ENCODE data around the gene ZXDC.

Gene ZXDC

DNA sequence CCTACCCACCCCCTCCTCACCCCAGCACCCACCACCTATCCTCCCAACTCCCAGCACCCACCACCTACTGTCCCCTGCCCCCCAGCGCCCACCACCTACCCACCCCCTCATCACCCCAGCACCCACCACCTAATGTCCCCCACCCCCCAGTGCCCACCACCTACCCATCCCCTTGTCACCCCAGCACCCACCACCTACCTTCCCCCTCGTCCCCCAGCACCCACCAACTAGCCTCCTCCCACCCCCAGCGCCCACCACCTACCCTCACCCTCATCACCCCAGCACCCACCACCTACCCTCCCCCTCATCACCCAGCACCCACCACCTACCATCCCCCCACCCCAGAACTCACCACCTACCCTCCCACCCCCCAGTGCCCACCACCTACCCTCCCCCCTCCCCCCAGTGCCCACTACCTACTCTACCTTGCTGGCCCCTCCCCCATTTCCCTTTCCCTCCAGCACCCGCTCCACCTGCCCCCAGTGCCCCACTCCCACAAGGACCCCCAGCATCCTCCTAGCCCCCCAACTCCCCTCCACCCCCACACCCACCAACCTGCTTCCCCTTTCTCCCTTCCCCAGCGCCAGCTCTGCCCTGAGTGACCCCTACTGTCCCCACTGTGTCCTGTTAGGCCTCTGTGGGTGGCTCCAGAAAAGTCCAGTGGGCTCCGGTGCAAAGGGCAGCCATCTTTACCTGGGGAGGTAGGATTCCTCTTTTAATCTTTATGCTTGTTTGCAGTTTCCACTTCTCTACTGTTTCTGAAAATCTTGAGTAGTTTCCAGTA lies 40.7 kb upstream of the ZXDC start:
- H3K36me3 Mint-ChIP-seq (ENCODE audit: low read depth), result no peaks in the 10 kb centered on the region
- H3K27ac Mint-ChIP-seq, result no peak overlapping the region
- H3K27me3 Mint-ChIP-seq, result no peaks in the 10 kb centered on the region
- H3K4me1 Mint-ChIP-seq (ENCODE audit: low read depth), result no peaks in the 10 kb centered on the region
- no peak overlapping the region for H3K4me3 Mint-ChIP-seq
- H3K9me3 Mint-ChIP-seq, result no peaks in the 10 kb centered on the region

DNA sequence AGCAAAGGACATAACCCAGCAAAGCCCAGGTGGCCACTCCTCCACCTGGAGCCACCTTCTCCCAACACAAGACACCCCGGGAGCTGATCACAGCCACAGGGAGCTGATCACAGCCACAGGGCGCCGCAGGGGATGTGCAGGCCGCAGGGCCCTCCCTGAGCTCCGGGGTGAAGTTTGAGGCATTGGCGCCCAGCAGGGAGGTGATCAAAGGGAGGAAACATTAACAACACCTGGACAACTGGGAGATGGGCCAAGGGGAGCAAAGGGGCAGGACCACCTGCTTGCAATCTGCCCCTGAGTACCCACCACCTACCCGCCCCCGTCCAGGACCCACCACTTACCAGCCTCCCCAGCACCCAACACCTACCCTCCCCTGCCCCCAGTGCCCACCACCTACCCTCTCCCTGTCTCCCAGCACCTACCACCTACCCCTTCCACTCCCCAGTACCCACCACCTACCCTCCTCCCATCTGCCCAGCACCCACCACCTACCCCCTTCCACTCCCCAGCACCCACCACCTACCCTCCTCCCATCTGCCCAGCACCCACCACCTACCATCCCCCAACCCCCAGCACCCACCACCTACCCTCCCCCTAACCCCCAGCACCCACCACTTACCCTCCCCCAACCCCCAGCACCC lies 39.5 kb upstream of the ZXDC start:
- no peak overlapping the region for H3K4me3 Mint-ChIP-seq
- H3K27ac Mint-ChIP-seq, result no peak overlapping the region
- H3K9me3 Mint-ChIP-seq, result no peaks in the 10 kb centered on the region
- no peaks in the 10 kb centered on the region for H3K4me1 Mint-ChIP-seq (ENCODE audit: low read depth)
- H3K36me3 Mint-ChIP-seq (ENCODE audit: low read depth), result no peaks in the 10 kb centered on the region
- no peaks in the 10 kb centered on the region for H3K27me3 Mint-ChIP-seq

DNA sequence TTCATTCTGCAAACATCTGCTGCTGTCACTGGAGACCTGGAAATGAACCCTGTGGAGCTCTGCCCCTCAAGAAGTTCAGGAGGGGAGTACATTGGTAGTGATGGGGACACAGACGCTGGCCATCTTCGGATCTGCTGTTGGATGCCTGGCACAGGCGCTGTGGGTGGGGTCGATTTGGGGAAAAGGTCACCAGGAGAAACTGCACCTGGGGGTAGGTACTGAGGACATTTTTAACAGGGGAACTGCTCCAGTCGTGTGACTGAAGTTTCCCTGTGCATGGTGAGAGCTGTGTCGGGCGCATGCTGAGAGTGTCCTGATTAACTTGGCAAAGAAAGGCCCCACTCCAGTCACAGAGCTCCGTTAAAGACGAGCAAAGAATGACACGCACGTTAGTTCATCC lies 38.5 kb upstream of the ZXDC start:
- no peaks in the 10 kb centered on the region for H3K27me3 Mint-ChIP-seq
- no peak overlapping the region for H3K4me3 Mint-ChIP-seq
- H3K27ac Mint-ChIP-seq, result no peak overlapping the region
- H3K36me3 Mint-ChIP-seq (ENCODE audit: low read depth), result no peaks in the 10 kb centered on the region
- no peaks in the 10 kb centered on the region for H3K4me1 Mint-ChIP-seq (ENCODE audit: low read depth)
- H3K9me3 Mint-ChIP-seq, result no peaks in the 10 kb centered on the region

DNA sequence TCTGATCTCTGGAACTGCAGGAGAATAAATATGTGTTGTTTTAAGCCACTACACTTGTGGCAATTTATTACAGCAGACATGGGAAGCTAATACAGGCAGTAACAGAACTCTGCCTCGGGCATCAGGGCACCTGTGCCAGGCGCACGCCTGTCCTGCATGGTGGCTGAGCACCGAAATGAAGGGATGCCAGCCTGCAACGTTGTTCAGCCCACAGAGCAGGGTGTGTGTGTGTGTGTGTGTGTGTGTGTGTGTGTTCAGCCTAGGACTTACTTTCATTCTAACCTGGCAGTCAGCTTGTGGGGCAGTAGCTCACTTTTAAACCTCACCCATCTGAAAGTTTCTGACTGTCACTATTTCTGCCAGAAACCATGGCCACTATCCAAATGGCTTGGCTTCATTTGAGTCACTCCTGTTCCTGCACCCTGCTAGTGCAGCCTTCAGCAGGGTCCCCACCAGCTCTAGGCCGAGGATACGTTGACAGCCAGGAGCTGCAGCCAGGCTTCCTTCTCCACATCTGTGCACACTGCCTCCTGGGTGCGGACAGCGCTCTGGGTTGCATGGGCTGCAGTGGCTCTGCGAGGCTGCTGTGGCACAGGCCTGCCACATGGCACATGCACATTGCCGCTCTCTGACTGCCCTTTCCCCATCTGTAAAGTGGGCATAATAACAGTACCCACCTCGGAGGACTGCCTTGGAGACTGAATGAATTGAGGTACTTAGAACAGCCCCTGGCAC lies 37.4 kb upstream of the ZXDC start:
- no peak overlapping the region for H3K27ac Mint-ChIP-seq
- no peaks in the 10 kb centered on the region for H3K9me3 Mint-ChIP-seq
- H3K36me3 Mint-ChIP-seq (ENCODE audit: low read depth), result no peaks in the 10 kb centered on the region
- H3K27me3 Mint-ChIP-seq, result no peaks in the 10 kb centered on the region
- H3K4me3 Mint-ChIP-seq, result no peak overlapping the region
- no peaks in the 10 kb centered on the region for H3K4me1 Mint-ChIP-seq (ENCODE audit: low read depth)

DNA sequence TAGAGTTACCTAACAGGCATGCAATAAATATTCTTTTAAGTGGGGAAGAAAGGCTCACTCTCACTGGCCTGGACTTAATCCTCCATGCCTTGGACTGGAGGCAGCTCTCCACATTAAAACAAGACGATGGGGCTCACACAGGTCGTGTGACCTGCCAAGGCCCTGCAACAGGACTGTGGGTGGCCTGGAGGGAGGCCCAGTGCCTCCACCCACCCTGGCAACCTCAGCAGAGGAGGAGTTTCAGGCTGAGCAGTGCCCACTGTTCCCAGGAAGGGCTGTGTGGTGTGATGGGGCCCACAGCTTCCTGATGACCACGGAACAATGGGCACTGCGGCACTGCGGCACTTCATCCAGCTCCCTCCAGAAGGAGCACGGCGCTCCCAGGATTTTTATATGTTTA lies 36.3 kb upstream of the ZXDC start:
- no peaks in the 10 kb centered on the region for H3K4me1 Mint-ChIP-seq (ENCODE audit: low read depth)
- H3K27me3 Mint-ChIP-seq, result no peaks in the 10 kb centered on the region
- no peak overlapping the region for H3K27ac Mint-ChIP-seq
- no peaks in the 10 kb centered on the region for H3K36me3 Mint-ChIP-seq (ENCODE audit: low read depth)
- H3K4me3 Mint-ChIP-seq, result no peak overlapping the region
- no peaks in the 10 kb centered on the region for H3K9me3 Mint-ChIP-seq

DNA sequence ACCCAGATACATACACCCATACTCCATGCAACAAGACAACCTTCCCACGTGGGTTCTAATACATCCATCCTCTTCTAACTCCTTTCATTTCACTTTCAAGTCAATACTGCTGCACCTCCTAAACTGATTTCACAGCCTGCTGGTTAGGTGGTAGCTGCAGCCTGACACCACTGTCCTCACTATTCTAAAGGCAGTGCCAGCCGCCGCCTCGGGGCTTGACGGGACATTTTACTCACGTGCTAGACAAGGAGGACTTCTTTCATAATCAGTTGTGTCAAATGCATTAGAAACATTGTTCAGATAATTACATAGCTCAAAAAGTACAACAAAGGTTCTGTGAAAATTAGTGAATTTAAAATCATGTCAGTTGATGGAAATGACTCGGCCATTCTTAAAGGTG lies 35.6 kb upstream of the ZXDC start:
- Mint-ChIP-seq H3K9me3 (no peaks in the 10 kb centered on the region), H3K4me1 (ENCODE audit: low read depth) (no peaks in the 10 kb centered on the region), H3K36me3 (ENCODE audit: low read depth) (no peaks in the 10 kb centered on the region), H3K4me3 (no peak overlapping the region), H3K27me3 (peaks cover under 1% of the 10 kb centered on the region), H3K27ac (no peak overlapping the region)

DNA sequence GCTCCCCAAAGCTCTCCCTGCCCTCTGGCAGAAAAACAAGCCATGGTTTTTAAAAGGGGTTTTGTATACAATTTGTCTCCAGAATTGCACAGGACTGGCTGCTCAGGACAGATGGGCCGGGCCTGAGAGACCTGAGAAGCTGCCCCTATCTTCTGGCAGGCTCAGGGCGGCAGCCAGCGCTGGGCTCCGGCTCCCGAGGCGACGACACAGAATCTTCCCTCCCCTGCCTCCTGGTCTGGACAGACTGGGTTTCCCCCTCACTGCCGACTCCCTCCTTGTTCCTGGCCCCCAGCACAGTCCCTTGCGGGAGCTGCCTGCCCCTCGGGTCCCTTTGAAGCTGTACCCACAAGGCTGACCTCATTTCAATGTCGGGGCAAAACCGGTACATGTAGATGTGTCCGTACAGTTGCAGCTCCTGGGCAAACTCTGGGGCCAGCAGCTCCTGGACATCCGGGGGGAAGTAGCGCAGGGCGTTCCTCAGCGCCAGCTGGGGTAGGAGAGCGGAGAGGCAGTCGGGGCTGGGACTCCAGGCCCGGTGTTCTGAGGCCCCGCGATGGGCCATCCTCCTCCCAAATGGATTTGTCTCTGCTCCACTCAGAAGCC lies 34.7 kb upstream of the ZXDC start:
- Mint-ChIP-seq H3K4me1 (ENCODE audit: low read depth) (no peaks in the 10 kb centered on the region), H3K36me3 (ENCODE audit: low read depth) (no peaks in the 10 kb centered on the region), H3K27ac (no peak overlapping the region), H3K27me3 (peaks cover 4% of the 10 kb centered on the region), H3K9me3 (no peaks in the 10 kb centered on the region), H3K4me3 (no peak overlapping the region)

DNA sequence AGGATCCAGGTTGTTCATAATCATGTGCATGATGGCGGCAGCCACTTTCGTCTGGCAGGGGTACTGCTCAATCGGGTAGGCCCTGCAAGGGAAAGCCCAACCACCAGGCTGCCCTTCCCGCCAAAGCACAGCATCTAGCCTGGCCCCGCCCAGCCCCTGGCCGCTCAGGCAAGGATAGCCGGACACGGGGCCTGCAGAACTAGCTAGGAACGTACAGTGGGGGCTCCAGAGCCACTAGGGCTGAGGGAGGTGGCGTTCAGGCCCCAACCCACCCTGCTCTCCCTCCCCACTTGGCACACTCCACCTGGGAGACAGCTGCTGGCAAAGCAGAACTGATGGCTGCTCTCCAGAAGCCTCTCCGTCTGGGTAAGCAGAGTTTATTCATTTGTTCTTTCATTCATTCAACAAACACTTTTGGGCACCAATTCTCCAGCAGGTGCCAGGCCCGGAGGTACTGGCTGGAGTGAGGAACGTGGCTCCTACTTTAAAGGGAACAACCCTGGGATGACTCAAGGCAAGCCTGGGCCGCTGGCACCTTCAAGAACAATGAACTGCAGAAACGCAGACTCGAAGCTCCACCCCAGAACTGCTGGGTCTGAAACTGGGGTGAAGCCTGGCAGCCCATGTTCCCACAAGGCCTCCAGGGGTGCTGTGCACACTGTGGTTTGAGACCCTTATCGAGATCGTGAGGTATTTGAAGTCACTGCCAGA lies 34.1 kb upstream of the ZXDC start:
- Mint-ChIP-seq H3K4me3 (no peak overlapping the region), H3K36me3 (ENCODE audit: low read depth) (no peaks in the 10 kb centered on the region), H3K4me1 (ENCODE audit: low read depth) (no peaks in the 10 kb centered on the region), H3K27me3 (peaks cover 4% of the 10 kb centered on the region), H3K9me3 (no peaks in the 10 kb centered on the region), H3K27ac (no peak overlapping the region)

DNA sequence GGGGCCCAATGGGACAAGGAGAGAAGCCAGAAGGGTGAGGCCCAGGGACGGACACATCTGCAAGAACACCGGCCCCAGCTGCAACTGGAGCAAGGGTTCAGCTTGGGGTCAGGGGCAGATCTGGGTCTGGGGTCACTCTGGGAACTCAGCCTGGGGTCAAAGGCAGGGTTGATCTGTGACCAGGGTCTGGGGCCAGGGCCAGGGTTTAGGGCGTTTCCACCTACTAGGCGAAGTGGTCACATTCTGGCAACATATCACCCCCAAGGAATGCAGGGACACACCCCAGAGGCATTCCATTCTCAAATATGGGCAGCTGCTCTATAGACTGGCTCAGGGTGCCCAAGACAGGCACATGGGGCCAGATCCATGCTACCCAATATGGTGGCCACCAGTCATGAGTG lies 32.9 kb upstream of the ZXDC start:
- Mint-ChIP-seq H3K27ac (no peak overlapping the region), H3K4me1 (ENCODE audit: low read depth) (no peaks in the 10 kb centered on the region), H3K27me3 (peaks cover 4% of the 10 kb centered on the region), H3K4me3 (no peak overlapping the region), H3K9me3 (no peaks in the 10 kb centered on the region), H3K36me3 (ENCODE audit: low read depth) (no peaks in the 10 kb centered on the region)

DNA sequence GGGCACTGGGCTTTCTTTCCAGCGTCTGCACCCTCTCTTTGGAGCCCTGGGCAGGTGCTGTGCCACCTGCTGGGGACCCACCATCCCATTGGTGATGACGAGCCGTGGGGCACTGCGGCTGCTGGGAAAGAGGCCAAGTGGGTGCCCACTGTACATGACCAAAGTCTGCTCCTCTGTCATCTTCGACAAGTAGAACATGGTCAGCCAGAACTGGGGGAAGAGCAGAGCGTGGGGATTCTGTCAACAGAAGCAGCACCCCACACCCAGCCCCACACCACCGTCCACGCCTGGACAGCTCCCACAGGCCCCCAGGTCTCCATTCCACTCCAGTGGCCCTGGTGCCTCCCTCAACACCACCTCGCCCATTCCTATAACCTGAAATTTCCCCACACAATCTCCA lies 32.2 kb upstream of the ZXDC start:
- H3K9me3 Mint-ChIP-seq, result no peaks in the 10 kb centered on the region
- H3K4me3 Mint-ChIP-seq, result no peak overlapping the region
- peaks cover 4% of the 10 kb centered on the region for H3K27me3 Mint-ChIP-seq
- H3K27ac Mint-ChIP-seq, result no peak overlapping the region
- H3K4me1 Mint-ChIP-seq (ENCODE audit: low read depth), result no peaks in the 10 kb centered on the region
- no peaks in the 10 kb centered on the region for H3K36me3 Mint-ChIP-seq (ENCODE audit: low read depth)

DNA sequence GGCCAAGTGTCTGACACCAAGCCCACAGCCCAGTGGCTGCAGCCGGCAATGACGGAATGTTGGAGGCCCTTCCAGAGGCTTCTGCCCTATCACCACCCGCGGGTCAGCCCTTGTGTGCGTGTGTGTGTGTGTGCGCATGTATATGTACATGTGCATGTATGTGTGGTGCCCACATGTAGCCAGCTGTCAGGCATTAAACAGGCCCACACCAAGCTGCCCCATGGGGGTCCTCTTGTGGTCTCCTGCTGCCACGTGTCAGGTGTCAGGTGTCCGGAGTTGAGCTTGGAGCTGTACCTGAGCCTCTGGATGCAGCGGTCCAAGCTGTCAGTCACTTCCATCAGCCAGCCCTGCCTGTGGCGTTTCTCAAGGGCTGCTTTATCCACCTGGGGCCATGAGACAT lies 28.0 kb upstream of the ZXDC start:
- Mint-ChIP-seq H3K27me3 (peaks cover 4% of the 10 kb centered on the region), H3K27ac (no peak overlapping the region), H3K36me3 (ENCODE audit: low read depth) (no peaks in the 10 kb centered on the region), H3K4me1 (ENCODE audit: low read depth) (peaks cover 1% of the 10 kb centered on the region), H3K4me3 (no peak overlapping the region), H3K9me3 (no peaks in the 10 kb centered on the region)

DNA sequence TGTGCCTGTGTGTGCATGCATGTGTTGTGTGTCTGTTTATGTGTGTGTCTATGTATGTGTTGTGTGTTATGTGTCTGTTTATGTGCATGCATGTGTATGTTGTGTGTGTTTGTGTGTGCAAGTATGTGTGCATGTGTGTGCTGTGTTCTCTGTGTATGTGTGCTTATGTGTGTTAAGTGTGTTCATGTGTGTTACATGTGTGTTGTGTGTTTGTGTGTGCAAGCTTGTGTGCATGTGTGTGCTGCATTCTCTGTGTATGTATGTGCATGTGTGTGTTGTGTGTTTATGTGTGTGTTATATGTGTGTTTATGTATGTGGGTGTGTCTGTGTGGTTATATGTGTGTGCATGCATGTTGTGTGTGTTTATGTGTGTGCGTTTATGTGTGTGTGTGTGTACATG lies 27.0 kb upstream of the ZXDC start:
- H3K4me3 Mint-ChIP-seq, result no peak overlapping the region
- H3K27me3 Mint-ChIP-seq, result peaks cover 4% of the 10 kb centered on the region
- no peaks in the 10 kb centered on the region for H3K36me3 Mint-ChIP-seq (ENCODE audit: low read depth)
- peaks cover 3% of the 10 kb centered on the region for H3K4me1 Mint-ChIP-seq (ENCODE audit: low read depth)
- H3K9me3 Mint-ChIP-seq, result no peaks in the 10 kb centered on the region
- no peak overlapping the region for H3K27ac Mint-ChIP-seq

DNA sequence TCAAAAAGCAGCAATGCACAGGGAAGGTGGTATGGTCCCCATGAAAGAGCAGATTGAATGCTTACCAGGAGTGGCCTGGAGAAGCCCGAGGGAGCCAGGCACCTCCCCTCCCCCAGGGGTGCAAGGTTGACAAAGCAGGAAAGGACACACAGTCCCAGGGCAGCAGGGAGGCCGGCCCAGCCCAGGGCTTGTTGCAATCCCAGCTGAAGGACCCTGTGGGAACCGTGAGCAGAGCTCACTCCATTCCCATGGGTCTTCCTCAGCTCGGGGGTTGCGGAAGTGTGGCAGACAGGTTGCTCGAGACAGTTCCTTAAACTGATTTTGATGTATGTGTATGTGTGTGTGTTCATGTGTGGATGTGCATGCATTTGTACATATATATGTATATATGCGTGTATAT lies 26.0 kb upstream of the ZXDC start:
- Mint-ChIP-seq H3K27me3 (peaks cover 4% of the 10 kb centered on the region), H3K4me3 (no peak overlapping the region), H3K9me3 (no peaks in the 10 kb centered on the region), H3K27ac (no peak overlapping the region), H3K4me1 (ENCODE audit: low read depth) (peaks cover 3% of the 10 kb centered on the region), H3K36me3 (ENCODE audit: low read depth) (no peaks in the 10 kb centered on the region)

DNA sequence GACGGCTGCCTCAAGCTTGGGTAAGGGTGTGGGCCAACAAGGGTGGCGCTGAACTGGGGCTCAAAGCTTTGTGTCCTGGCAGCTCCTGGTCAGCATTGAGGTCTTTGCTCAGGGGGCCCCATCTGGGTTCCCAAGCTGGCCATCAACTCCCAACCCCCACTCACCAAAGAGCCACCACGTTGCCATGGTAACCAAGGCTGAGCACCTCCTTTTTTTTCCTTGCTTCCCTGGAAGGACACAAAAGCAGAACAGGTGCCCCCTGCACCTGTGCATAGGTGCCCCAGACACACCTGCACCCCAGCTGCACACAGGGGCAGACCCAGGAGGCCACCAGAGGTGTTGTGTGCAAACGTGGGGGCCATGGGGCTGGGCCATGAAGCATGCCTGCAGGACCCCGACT lies 25.4 kb upstream of the ZXDC start:
- H3K36me3 Mint-ChIP-seq (ENCODE audit: low read depth), result no peaks in the 10 kb centered on the region
- H3K27ac Mint-ChIP-seq, result no peak overlapping the region
- H3K9me3 Mint-ChIP-seq, result no peaks in the 10 kb centered on the region
- peaks cover 1% of the 10 kb centered on the region for H3K27me3 Mint-ChIP-seq
- no peak overlapping the region for H3K4me3 Mint-ChIP-seq
- H3K4me1 Mint-ChIP-seq (ENCODE audit: low read depth), result peaks cover 3% of the 10 kb centered on the region

DNA sequence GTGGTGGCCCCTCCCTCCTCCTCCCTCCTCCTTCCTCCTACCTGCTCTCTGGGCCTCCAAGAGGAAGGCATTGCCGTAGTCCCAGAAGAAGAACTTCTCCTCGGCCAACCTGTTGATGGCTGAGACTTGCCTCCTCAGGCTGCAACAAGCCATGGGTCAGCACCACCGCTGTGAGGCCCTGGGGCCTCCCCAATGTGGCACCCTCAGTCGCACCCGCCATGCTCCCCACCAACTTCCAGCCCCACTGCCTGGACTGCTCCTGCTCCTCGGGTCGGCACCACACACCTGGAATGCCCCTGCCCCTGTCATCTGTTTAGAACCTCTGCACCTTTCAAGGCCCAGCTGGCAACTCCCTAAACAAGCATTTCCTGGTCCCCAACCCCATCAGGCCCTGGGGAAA lies 24.3 kb upstream of the ZXDC start:
- Mint-ChIP-seq H3K4me3 (no peak overlapping the region), H3K9me3 (no peaks in the 10 kb centered on the region), H3K4me1 (ENCODE audit: low read depth) (peaks cover 3% of the 10 kb centered on the region), H3K36me3 (ENCODE audit: low read depth) (no peaks in the 10 kb centered on the region), H3K27me3 (no peaks in the 10 kb centered on the region), H3K27ac (no peak overlapping the region)

Data from stimulated activated naive CD8-positive, alpha-beta T cell treated with anti-CD3 and anti-CD28 coated beads, Interleukin-15, Interleukin-2, amounts not matched to agents 100 ng/mL and 50 ng/mL, for 24 hours (primary cell).